Panc1 (cell line): Measurements from ENCODE around the gene SPEM2.
"Not testable (repeated sequence)": the region's sequence is repeated elsewhere in the genome, so short reads cannot be mapped to it uniquely, and the experiment has no call there.

Source experiments
- CTCF ChIP-seq: fragments of 450-650 bp; IDR thresholded peaks from 2 replicates; pipeline ENCODE4 v1.5.1; 2017; ENCODE audit warnings: mild to moderate bottlenecking
- REST ChIP-seq, 2 experiments: IDR thresholded peaks; 2 replicates each; pipeline ENCODE4 v1.6.1; 2011 to 2012; ENCODE audit warnings: low read depth in 2 of 2, control low read depth in 1 of 2, low read length in 1 of 2, mild to moderate bottlenecking in 1 of 2, moderate library complexity in 1 of 2; ENCODE audit not compliant: insufficient read depth in 1 of 2
- SIN3A ChIP-seq: IDR thresholded peaks from 2 replicates; pipeline ENCODE4 v1.6.1; 2012; ENCODE audit warnings: low read depth, mild to moderate bottlenecking, low read length, moderate library complexity, borderline replicate concordance; ENCODE audit not compliant: insufficient read depth

GRCh38 chr17:7469843-7470242 lies 44.4 kb downstream of the SPEM2 start:
- not testable (repeated sequence) for TF ChIP-seq CTCF; SIN3A; REST (IDR thresholded peaks at IDR 0.05; ENCODE audit: insufficient read depth in 1 of 2, low read depth in 2 of 2, low read length in 1 of 2)
